Measurements from ENCODE around the gene CPTP.

DNA sequence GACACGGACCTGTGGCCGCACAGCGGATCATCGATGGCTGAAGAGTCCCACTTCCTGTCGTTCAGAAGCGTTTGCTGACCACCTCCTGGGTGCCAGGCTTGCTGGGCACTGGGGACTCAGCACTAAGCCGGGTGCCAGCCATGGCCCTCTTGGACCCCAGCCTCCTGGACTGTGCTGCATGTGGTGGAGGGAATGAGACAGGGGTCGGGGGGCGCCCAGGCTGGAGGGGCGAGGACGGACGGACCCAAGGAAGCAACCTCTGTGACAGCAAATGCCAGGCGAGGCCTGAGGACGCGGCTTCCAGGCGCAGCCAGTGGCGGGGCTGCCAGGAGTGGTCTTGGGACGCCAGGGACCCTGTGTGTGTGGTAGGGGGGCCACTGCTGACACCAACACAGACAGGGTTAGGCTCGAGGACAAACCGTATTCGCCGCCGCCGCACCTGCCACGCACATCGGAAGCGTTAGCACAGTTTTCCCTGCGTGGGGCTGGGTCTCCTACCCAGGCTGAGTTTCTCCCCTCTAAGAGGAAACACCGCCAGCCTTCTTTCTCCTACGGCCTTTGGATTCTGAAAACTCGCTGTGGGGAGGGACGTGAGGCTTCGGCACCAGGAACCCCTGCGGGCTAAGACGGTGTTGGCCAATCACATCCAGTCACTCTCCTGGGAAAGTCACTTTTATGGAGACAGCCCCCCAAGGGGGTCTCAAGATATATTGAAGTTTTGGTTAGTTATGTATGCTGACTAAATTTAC is 36.8 kb downstream of the CPTP start:
- TF ChIP-seq, protein P1, sequence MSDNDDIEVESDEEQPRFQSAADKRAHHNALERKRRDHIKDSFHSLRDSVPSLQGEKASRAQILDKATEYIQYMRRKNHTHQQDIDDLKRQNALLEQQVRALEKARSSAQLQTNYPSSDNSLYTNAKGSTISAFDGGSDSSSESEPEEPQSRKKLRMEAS (IDR thresholded peaks at IDR 0.05) = no peak
- TF ChIP-seq YY1 (IDR thresholded peaks at IDR 0.05; ENCODE audit: low read depth) = no peak
- TF ChIP-seq REST (IDR thresholded peaks at IDR 0.05; ENCODE audit: low read depth) = no peak
- TF ChIP-seq TAF1 (IDR thresholded peaks at IDR 0.05; ENCODE audit: low read depth) = no peak
- TF ChIP-seq EGR1 (IDR thresholded peaks at IDR 0.05) = no peak
- TF ChIP-seq EP300 (IDR thresholded peaks at IDR 0.05; ENCODE audit: borderline replicate concordance) = no peak
- TF ChIP-seq NFIC (IDR thresholded peaks at IDR 0.05) = no peak
- no peak for TF ChIP-seq CEBPB (IDR thresholded peaks at IDR 0.05)
- TF ChIP-seq ZBTB7A (IDR thresholded peaks at IDR 0.05; ENCODE audit: low read depth) = no peak
- TF ChIP-seq RAD21 (IDR thresholded peaks at IDR 0.05; ENCODE audit: low read depth) = no peak
- TF ChIP-seq CREB1 (IDR thresholded peaks at IDR 0.05; ENCODE audit: low read depth) = no peak
- TF ChIP-seq, protein P2, sequence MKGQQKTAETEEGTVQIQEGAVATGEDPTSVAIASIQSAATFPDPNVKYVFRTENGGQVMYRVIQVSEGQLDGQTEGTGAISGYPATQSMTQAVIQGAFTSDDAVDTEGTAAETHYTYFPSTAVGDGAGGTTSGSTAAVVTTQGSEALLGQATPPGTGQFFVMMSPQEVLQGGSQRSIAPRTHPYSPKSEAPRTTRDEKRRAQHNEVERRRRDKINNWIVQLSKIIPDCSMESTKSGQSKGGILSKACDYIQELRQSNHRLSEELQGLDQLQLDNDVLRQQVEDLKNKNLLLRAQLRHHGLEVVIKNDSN (IDR thresholded peaks at IDR 0.05) = no peak
- no peak for TF ChIP-seq FOXM1 (IDR thresholded peaks at IDR 0.05; ENCODE audit: borderline replicate concordance, low read depth)
- TF ChIP-seq TEAD4 (IDR thresholded peaks at IDR 0.05) = no peak

Measured in Ishikawa (cell line).